ENCODE data around the gene TFE3. TPM values are rescaled to one million over a fixed set of nuclear protein-coding genes. Genes with fewer than 3 reads are reported as not detected.

The TFE3 gene
- total RNA-seq, 2 experiments from 2014 or later: 25.7 to 26.8 TPM

DNA sequence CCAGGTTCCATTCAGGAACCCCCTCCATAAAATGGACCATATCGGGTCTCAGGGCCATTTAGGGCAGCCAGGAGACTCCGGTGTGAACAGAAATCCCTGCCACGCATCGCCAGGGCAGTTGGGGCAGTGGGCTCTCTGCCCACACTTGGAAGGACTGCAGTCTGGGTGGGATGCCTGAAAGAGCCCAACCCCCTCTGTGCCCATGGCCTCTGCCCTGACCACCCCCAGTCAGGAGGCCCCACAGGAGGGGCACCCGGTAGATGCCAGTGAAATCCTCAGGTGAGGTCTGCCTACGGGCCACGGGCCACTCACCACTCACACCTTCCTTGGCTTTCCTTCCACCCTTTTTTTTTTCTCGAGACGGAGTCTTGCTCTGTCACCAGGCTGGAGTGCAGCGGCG is 25.9 kb upstream of the TFE3 start:
- POLR2A ChIA-PET: no interaction called here
- Mint-ChIP-seq H3K4me3 (no peak overlapping the region), H3K27ac (no peak overlapping the region), H3K27me3 (no peaks in the 10 kb centered on the region), H3K4me1 (peaks cover 17% of the 10 kb centered on the region), H3K9me3 (no peaks in the 10 kb centered on the region), H3K36me3 (ENCODE audit: low read depth) (peaks cover 5% of the 10 kb centered on the region)
- no peak for DNase-seq
- CTCF ChIA-PET: no interaction called here

DNA sequence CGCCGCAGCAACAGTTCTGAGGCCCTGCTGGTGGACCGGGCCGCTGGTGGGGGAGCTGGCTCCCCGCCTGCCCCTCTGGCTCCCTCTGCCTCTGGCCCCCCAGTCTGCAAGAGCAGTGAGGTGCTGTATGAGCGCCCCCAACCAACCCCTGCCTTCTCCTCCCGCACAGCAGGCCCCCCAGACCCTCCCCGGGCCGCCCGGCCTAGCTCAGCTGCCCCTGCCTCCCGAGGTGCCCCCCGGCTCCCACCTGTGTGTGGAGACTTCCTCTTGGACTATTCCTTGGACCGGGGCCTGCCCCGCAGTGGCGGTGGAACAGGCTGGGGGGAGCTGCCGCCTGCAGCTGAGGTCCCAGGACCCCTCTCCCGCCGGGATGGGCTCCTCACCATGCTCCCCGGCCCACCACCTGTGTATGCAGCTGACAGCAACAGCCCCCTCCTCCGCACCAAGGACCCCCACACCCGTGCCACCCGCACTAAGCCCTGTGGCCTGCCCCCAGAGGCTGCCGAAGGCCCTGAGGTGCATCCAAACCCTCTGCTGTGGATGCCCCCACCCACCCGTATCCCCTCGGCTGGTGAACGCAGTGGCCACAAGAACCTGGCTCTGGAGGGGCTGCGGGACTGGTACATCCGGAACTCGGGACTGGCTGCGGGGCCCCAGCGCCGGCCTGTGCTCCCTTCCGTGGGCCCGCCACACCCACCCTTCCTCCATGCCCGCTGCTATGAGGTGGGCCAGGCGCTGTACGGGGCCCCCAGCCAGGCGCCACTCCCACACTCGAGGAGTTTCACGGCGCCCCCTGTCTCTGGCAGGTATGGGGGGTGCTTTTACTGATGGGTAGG is 24.3 kb upstream of the TFE3 start:
- no peak for DNase-seq
- Mint-ChIP-seq H3K36me3 (ENCODE audit: low read depth) (peaks cover 4% of the 10 kb centered on the region), H3K9me3 (no peaks in the 10 kb centered on the region), H3K4me3 (no peak overlapping the region), H3K4me1 (peaks cover 3% of the 10 kb centered on the region), H3K27ac (no peak overlapping the region), H3K27me3 (no peaks in the 10 kb centered on the region)
- CTCF ChIA-PET: no interaction called here
- POLR2A ChIA-PET: no interaction called here

DNA sequence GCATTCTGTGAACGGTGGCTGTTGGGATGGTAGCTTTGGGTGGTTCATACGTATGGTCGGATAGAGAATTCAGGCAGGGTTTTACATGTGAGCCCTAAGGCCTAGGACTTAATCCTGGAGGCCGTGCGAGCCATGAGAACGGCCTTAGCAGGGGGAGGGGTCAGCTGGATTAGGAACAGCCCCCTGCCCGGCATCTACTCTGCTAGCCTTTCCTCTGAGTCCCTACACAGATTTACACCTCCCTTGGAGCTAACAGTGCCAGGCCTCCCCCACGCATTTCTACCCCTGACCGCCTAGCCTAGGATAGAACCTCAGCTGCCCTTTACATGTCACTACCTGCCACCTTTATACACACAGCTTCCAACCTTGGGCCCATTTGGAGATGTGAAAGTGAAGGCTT is 23.5 kb upstream of the TFE3 start:
- no peaks in the 10 kb centered on the region for H3K9me3 Mint-ChIP-seq
- H3K27ac Mint-ChIP-seq: no peak overlapping the region
- no peaks in the 10 kb centered on the region for H3K4me1 Mint-ChIP-seq
- H3K27me3 Mint-ChIP-seq: no peaks in the 10 kb centered on the region
- no peak for DNase-seq
- CTCF ChIA-PET: no interaction called here
- H3K36me3 Mint-ChIP-seq (ENCODE audit: low read depth): peaks cover 4% of the 10 kb centered on the region
- POLR2A ChIA-PET: no interaction called here
- no peak overlapping the region for H3K4me3 Mint-ChIP-seq

DNA sequence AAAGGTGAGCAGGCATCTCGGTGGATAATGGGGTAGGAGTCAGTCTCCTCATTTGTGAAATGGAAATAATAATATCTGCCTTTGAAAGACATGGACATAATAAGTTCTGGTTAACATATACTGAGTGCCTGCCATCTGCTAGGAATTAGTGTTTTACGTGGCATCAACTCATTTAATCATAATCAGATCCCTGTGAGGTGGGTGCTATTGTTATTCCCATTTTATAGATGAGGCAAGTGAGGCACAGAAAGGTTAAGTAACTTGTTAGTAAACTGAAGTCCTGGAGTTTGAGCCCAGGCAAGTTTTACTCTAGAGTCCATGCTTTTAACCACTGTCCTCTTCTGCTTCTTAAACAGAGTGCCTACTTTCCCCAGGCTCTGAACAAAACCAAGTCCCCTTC is 23.1 kb upstream of the TFE3 start:
- Mint-ChIP-seq H3K9me3 (no peaks in the 10 kb centered on the region), H3K4me1 (no peaks in the 10 kb centered on the region), H3K36me3 (ENCODE audit: low read depth) (peaks cover 1% of the 10 kb centered on the region), H3K4me3 (no peak overlapping the region), H3K27ac (no peak overlapping the region), H3K27me3 (no peaks in the 10 kb centered on the region)
- CTCF ChIA-PET: no interaction called here
- DNase-seq: no peak
- POLR2A ChIA-PET: no interaction called here

DNA sequence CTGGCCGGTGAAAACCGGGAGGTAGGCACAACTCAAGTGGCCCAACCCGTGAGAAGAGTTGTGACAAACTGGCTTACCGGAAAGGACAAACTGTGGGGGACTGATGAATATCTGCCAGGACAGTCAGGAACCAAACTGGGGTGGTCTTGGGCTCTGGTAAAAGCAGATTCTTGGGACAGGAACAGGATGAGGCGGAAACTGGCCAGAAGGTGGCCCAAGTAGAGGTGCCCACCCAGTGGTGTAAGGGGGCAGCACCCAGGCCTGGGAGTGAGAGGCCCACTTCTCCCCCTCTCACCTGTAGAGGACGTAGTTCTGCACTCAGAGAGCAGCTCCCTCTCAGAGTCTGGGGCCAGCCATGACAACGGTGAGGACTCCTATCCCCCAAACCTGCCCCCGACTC is 21.6 kb upstream of the TFE3 start:
- POLR2A ChIA-PET: no interaction called here
- CTCF ChIA-PET: interaction anchor here (1.7 kb wide), 1 partner anchor 13 kb away, joined by 3 read pairs; no protein-coding TSS in a partner anchor
- no peaks in the 10 kb centered on the region for H3K27me3 Mint-ChIP-seq

DNA sequence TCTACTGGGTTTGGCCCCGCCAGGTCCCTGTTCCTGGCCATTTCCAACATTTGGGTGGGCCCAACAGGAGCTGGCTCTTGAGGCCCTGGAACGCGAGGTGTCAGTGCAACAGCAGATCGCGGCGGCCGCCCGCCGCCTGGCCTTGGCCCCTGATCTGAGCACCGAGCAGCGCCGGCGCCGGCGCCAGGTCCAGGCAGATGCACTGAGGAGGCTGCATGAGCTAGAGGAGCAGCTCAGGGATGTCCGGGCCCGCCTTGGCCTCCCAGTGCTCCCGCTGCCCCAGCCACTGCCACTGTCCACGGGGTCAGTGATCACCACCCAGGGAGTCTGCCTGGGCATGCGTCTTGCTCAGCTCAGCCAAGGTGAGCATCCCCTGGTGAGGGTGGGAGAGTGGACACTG is 21.1 kb upstream of the TFE3 start:
- Mint-ChIP-seq H3K9me3 (no peaks in the 10 kb centered on the region), H3K4me1 (no peaks in the 10 kb centered on the region), H3K27me3 (no peaks in the 10 kb centered on the region), H3K27ac (no peak overlapping the region), H3K36me3 (ENCODE audit: low read depth) (no peaks in the 10 kb centered on the region), H3K4me3 (no peak overlapping the region)
- POLR2A ChIA-PET: no interaction called here
- CTCF ChIA-PET: interaction anchor here (1.7 kb wide), 1 partner anchor 13 kb away, joined by 3 read pairs; no protein-coding TSS in a partner anchor
- no peak for DNase-seq

More for the DNA sequence above, 21.6 kb upstream of the TFE3 start:
- no peaks in the 10 kb centered on the region for H3K4me1 Mint-ChIP-seq
- no peaks in the 10 kb centered on the region for H3K9me3 Mint-ChIP-seq
- peak overlapping the region; percentile 5 for H3K27ac Mint-ChIP-seq
- H3K36me3 Mint-ChIP-seq (ENCODE audit: low read depth): no peaks in the 10 kb centered on the region
- no peak for DNase-seq
- no peak overlapping the region for H3K4me3 Mint-ChIP-seq

DNA sequence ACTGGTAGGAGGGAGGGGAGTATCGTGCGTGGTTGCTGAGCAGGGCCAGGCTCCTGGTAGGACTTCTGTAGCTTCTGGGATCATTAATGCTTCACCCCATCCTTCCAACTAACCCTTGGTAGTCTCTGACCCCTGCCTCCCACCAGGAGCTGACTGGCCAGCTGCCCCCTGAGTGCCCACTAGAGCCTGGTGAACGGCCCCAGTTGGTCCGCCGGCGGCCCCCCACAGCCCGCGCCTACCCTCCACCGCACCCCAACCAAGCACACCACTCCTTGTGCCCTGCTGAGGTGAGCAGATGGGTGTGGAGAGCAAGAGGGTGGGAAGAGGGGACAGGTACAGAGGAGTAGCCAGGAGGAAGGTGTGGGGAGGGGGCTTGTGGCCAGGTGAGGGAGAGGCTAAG is 20.6 kb upstream of the TFE3 start:
- POLR2A ChIA-PET: no interaction called here
- CTCF ChIA-PET: interaction anchor here (1.7 kb wide), 1 partner anchor 12 kb away, joined by 3 read pairs; no protein-coding TSS in a partner anchor
- no peaks in the 10 kb centered on the region for H3K27me3 Mint-ChIP-seq
- DNase-seq: no peak
- H3K9me3 Mint-ChIP-seq: no peaks in the 10 kb centered on the region
- H3K4me1 Mint-ChIP-seq: no peaks in the 10 kb centered on the region
- H3K27ac Mint-ChIP-seq: no peak overlapping the region
- H3K4me3 Mint-ChIP-seq: no peak overlapping the region
- H3K36me3 Mint-ChIP-seq (ENCODE audit: low read depth): no peaks in the 10 kb centered on the region

DNA sequence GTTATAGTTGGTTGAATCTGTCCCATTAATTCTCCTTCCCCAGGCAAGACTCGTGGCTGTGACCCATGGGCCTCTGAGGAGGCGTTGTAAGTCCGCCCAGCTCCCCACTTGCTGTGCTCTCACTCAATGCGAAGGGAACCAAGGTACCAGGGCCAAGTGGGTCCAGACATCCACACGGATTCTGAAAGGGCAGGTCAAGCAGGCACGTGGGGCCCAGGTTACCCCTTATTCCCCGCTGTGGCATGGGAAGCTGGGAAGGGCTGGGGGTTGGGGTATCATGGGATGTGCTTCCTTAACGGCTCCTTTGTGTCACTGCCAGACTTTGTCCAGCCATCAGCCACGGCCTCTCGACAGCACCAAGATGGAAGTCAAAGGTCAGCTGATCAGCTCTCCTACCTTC is 18.8 kb upstream of the TFE3 start:
- Mint-ChIP-seq H3K27me3 (no peaks in the 10 kb centered on the region), H3K4me3 (no peak overlapping the region), H3K9me3 (no peaks in the 10 kb centered on the region), H3K36me3 (ENCODE audit: low read depth) (no peaks in the 10 kb centered on the region), H3K27ac (no peak overlapping the region), H3K4me1 (no peaks in the 10 kb centered on the region)
- ChIA-PET POLR2A (no interaction called here), CTCF (interaction anchor here (0.9 to 1.2 kb wide), 2 partner anchors 12 to 18 kb away, joined by 3 read pairs; no protein-coding TSS in a partner anchor)
- DNase-seq: no peak

DNA sequence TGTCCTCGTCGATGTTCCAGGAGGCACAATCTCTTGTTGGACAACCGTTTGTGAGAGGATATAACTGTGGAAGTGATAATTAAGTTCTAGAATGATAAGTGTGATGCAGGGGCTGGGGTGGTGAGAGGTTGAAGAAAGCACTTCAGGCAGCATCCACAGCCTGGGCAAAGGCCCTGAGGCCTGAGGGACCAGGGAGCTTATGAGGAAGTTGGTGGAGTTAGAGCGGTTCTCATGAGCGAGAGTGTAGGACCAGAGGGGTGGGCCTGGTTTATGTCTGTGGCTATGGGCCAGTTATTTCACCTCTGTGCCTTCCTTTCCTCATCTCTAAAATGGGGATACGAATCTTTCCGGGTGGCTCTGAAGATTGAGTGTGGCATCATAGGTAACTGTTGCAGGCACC is 18.3 kb upstream of the TFE3 start:
- CTCF ChIA-PET: interaction anchor here (0.9 kb wide), 1 partner anchor 18 kb away, joined by 3 read pairs; no protein-coding TSS in a partner anchor
- H3K4me3 Mint-ChIP-seq: no peak overlapping the region
- H3K9me3 Mint-ChIP-seq: no peaks in the 10 kb centered on the region
- H3K4me1 Mint-ChIP-seq: no peaks in the 10 kb centered on the region
- H3K27me3 Mint-ChIP-seq: no peaks in the 10 kb centered on the region
- no peaks in the 10 kb centered on the region for H3K36me3 Mint-ChIP-seq (ENCODE audit: low read depth)
- POLR2A ChIA-PET: no interaction called here
- DNase-seq: no peak
- no peak overlapping the region for H3K27ac Mint-ChIP-seq

DNA sequence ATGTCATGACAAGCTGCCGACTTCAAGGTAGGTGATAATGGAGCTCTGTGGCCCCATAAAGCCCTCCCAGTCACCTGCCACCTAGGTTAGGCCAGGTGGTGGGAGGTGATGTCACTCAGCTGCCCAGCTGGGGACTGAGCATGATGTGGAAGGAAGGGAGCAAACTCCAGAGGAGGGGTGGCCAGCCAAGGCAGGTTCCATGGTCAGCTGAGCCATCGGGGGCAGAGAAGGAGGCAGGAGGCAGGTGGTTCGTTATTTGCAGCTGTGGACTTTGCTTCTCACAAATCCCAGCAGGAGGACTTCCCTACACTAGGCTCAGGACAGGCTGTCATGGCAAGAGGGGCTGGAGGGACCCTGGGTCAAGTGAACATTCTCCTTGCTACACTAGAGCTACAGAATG is 17.8 kb upstream of the TFE3 start:
- Mint-ChIP-seq H3K27me3 (no peaks in the 10 kb centered on the region), H3K4me1 (peaks cover 2% of the 10 kb centered on the region), H3K36me3 (ENCODE audit: low read depth) (no peaks in the 10 kb centered on the region), H3K9me3 (no peaks in the 10 kb centered on the region), H3K27ac (no peak overlapping the region), H3K4me3 (no peak overlapping the region)
- DNase-seq: no peak
- POLR2A ChIA-PET: no interaction called here
- CTCF ChIA-PET: interaction anchor here (0.9 kb wide), 1 partner anchor 17 kb away, joined by 3 read pairs; no protein-coding TSS in a partner anchor

DNA sequence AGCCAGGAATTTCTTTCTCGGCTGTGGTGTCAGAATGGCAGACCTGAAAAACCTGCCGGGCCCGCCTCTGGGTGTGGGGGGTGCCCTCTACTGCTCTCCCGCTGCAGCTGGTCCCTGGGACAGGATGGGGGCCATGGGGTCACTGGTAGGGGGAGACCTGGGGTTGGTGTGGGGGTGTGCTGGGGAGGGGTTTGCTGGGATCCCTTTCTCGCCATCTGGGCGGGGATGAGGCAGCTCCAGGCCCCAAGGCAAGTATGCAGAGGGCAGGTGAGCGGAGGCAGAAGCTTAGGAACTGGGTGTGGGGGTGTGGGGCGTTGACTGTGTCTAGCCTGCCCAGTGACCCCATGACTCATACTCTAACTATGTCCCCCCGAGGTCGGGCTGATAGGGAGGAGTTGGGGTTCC is 16.5 kb upstream of the TFE3 start:
- Mint-ChIP-seq H3K9me3 (no peaks in the 10 kb centered on the region), H3K4me1 (peaks cover 13% of the 10 kb centered on the region), H3K4me3 (no peak overlapping the region), H3K36me3 (ENCODE audit: low read depth) (no peaks in the 10 kb centered on the region), H3K27ac (no peak overlapping the region), H3K27me3 (no peaks in the 10 kb centered on the region)
- no peak for DNase-seq
- ChIA-PET CTCF (no interaction called here), POLR2A (no interaction called here)

DNA sequence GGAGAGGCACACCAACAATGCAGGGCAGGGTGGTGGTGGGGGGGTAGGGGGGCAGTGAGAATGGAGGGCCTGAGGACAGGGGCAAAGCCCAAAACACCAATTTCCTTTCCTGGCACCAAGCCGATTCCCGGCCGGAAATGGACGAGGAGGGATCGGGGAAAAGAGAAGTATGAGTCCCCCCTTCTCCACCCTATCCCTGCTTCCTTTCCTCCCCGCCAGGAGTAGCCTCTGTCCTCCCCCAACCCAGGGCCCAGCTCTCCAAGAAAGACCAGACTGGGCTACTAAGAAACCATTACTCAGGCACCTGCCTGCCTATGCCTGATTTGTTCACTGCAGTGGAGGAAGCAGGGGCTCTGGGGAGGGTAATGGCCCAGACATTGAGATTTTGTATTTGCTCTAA is 16.0 kb upstream of the TFE3 start:
- H3K36me3 Mint-ChIP-seq (ENCODE audit: low read depth): no peaks in the 10 kb centered on the region
- POLR2A ChIA-PET: no interaction called here

DNA sequence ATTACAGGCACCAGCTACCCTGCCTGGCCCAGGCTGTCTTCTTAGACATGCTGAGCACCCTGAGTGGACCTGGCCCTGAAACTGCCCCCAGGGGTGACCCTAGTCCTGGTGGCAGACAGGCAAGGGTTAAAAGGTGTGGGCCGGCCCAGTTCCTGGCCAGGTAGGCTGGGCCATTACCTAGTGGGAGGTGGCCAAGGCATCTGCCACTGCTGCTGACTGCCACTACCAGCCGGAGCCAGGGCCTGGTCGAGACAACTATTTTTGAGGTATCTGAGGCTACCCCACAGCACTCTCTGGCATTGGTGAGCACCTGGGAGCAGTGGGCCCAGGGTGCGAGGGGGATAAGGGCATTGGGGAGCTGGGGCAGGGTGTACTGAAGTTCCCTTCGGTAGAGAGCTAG is 15.6 kb upstream of the TFE3 start, which contains the start of gene CCDC120:
TSS of gene CCDC120 (plus strand) at position 206 of the 400 bp plus-strand sequence. CDS start 3,043 bp downstream, outside the sequence.
- POLR2A ChIA-PET: no interaction called here
- no peaks in the 10 kb centered on the region for H3K27me3 Mint-ChIP-seq
- DNase-seq: no peak
- peaks cover 22% of the 10 kb centered on the region for H3K4me1 Mint-ChIP-seq
- H3K27ac Mint-ChIP-seq: no peak within 1 kb of the TSS
- CTCF ChIA-PET: interaction anchor here (1.6 kb wide), 1 partner anchor 15 kb away, joined by 4 read pairs; no protein-coding TSS in a partner anchor
- no peaks in the 10 kb centered on the region for H3K9me3 Mint-ChIP-seq
- H3K4me3 Mint-ChIP-seq: no peak within 1 kb of the TSS
- no peaks in the 10 kb centered on the region for H3K36me3 Mint-ChIP-seq (ENCODE audit: low read depth)

More for the DNA sequence above, 16.0 kb upstream of the TFE3 start:
- CTCF ChIA-PET: no interaction called here
- H3K4me3 Mint-ChIP-seq: no peak overlapping the region
- H3K4me1 Mint-ChIP-seq: peaks cover 18% of the 10 kb centered on the region
- no peaks in the 10 kb centered on the region for H3K27me3 Mint-ChIP-seq
- DNase-seq: no peak
- H3K9me3 Mint-ChIP-seq: no peaks in the 10 kb centered on the region
- H3K27ac Mint-ChIP-seq: no peak overlapping the region

All from activated CD4-positive, alpha-beta T cell treated with anti-CD3 and anti-CD28 coated beads, Interleukin-2, amount 10 ng/mL, durations not matched to agents 7 days and 5 days (primary cell).